GM12878 (cell line): ENCODE results near the gene SLC11A2. TPM values are rescaled to one million over a fixed set of nuclear protein-coding genes. Genes with fewer than 3 reads are reported as not detected.
A peak's percentile ranks its signal among the peaks of the same experiment; 100 is the strongest.

ENCODE experiments used
- BHLHE40 ChIP-seq, 2 experiments: fragments of 450-650 bp in 1 of 2; IDR thresholded peaks; 2 replicates each; pipeline ENCODE4 v1.6.1; 2011 to 2017; ENCODE audit warnings: low read depth in 2 of 2, borderline replicate concordance in 1 of 2, improper control_type of control experiment in 1 of 2, low read length in 1 of 2, mild to moderate bottlenecking in 1 of 2
- EED ChIP-seq: sonication (generic); IDR thresholded peaks from 2 replicates; pipeline ENCODE4 v1.6.1; 2016; ENCODE audit warnings: antibody characterized with exemption, low read depth
- GATAD2B ChIP-seq: fragments of 450-650 bp; conservative IDR thresholded peaks from 2 replicates; pipeline ENCODE4 v1.6.1; 2017; ENCODE audit warnings: low read depth, mild to moderate bottlenecking, moderate library complexity
- PKNOX1 ChIP-seq: fragments of 450-650 bp; IDR thresholded peaks from 2 replicates; pipeline ENCODE4 v1.6.1; 2016; ENCODE audit warnings: mild to moderate bottlenecking
- RB1 ChIP-seq: fragments of 450-650 bp; formaldehyde crosslinking; IDR thresholded peaks from 2 replicates; pipeline ENCODE4 v1.6.1; 2017; ENCODE audit warnings: mild to moderate bottlenecking, borderline replicate concordance
- RCOR1 ChIP-seq: conservative IDR thresholded peaks from 2 replicates; pipeline ENCODE4 v1.6.1; 2012; ENCODE audit warnings: low read depth, low read length, improper control_type of control experiment
- RUNX3 ChIP-seq: IDR thresholded peaks from 2 replicates; pipeline ENCODE4 v1.6.1; 2012; ENCODE audit warnings: low read length, inconsistent platforms
- SREBF1 ChIP-seq: IDR thresholded peaks from 2 replicates; pipeline ENCODE4 v1.6.1; 2012; ENCODE audit warnings: mild to moderate bottlenecking, low read length
- SUZ12 ChIP-seq: fragments of 200-600 bp; sonication (generic); IDR thresholded peaks from one replicate; pipeline ENCODE4 v1.6.1; 2018; ENCODE audit warnings: antibody characterized with exemption, mild to moderate bottlenecking; ENCODE audit not compliant: unreplicated experiment
- TCF12 ChIP-seq: IDR thresholded peaks from 2 replicates; pipeline ENCODE4 v1.6.1; 2011; ENCODE audit warnings: low read depth, mild to moderate bottlenecking, low read length
- YY1 ChIP-seq: IDR thresholded peaks from 2 replicates; pipeline ENCODE4 v1.6.1; 2011; ENCODE audit warnings: low read depth, mild to moderate bottlenecking, low read length
- ZBTB40 ChIP-seq: fragments of 450-650 bp; IDR thresholded peaks from 2 replicates; pipeline ENCODE4 v1.6.1; 2016; ENCODE audit warnings: mild to moderate bottlenecking, moderate library complexity, borderline replicate concordance
- polyA plus RNA-seq, 11 experiments: library from polyadenylated mRNA; depleted of rRNA in 4 of 11; unstranded in 6 of 11; stranded (reverse) in 5 of 11; fragments of >200 nt; fragmentation: Nextera tagmentation in 4 of 11; fragmentation: Illumina TruSeq in 1 of 11; extraction: Ambion mirVana in 4 of 11; extraction: Trizol in 1 of 11; gene quantifications; 1 replicate in 1 of 11; 2 replicates in 10 of 11; pipeline versions ENCODE4 v1.2.1 to v1.2.3, GENCODE V29; 2011 to 2016; ENCODE audit warnings: inconsistent platforms in 2 of 11, missing spikeins in 2 of 11, low read depth in 1 of 11
- total RNA-seq, 4 experiments: library from RNA; depleted of rRNA in 3 of 4; stranded (reverse); fragments of >200 nt in 3 of 4; fragmentation: Illumina TruSeq in 1 of 4; extraction: Trizol in 1 of 4; gene quantifications; 2 replicates each; pipeline versions ENCODE4 v1.2.1 to v1.2.3, GENCODE V29; 2013 to 2021
- TF ChIP-seq, protein P1 (sequence below): fragments of 450-650 bp; IDR thresholded peaks from 2 replicates; pipeline ENCODE4 v1.6.1; 2016; ENCODE audit warnings: mild to moderate bottlenecking
- TF ChIP-seq, protein P2 (sequence below): fragments of 450-650 bp; formaldehyde crosslinking; IDR thresholded peaks from 2 replicates; pipeline ENCODE4 v1.4.0; 2022; ENCODE audit warnings: mild to moderate bottlenecking, moderate library complexity
- TF ChIP-seq, protein P3 (sequence below): fragments of 450-650 bp; IDR thresholded peaks from 2 replicates; pipeline ENCODE4 v1.6.1; 2017; ENCODE audit warnings: low read depth, mild to moderate bottlenecking, moderate library complexity

Gene SLC11A2
- total and polyA plus RNA-seq, 10 of the 15 experiments (the other 5 are each of a cell fraction or from before 2014, with no cell fraction given), result 6.2 to 29.4 (median 15.6) TPM

GRCh38 chr12:51047655-51048540 is 21.7 kb upstream of the SLC11A2 start, which contains the start of gene LETMD1 (continued):
- TF ChIP-seq TCF12 (peak; percentile 43; the same call in 1 of the 2 replicates), SUZ12 (no peak), PKNOX1 (peak; percentile 52; the same call in 1 of the 2 replicates), BHLHE40 (IDR thresholded peaks at IDR 0.05; ENCODE audit: borderline replicate concordance in 1 of 2, low read depth in 2 of 2, low read length in 1 of 2) (peak; percentile 41 to 47; a peak in 1 of 4 replicates), RB1 (peak; percentile 70; the same call in 1 of the 2 replicates), GATAD2B (peak; percentile 79), SREBF1 (no peak), ZBTB40 (peak; percentile 87; the same call in 1 of the 2 replicates), YY1 (peak; percentile 95), RCOR1 (no peak), RUNX3 (0 out of 2 replicates have a peak, but pooled peaks have one; percentile 8), EED (peak; percentile 77)
- TF ChIP-seq, protein P1, sequence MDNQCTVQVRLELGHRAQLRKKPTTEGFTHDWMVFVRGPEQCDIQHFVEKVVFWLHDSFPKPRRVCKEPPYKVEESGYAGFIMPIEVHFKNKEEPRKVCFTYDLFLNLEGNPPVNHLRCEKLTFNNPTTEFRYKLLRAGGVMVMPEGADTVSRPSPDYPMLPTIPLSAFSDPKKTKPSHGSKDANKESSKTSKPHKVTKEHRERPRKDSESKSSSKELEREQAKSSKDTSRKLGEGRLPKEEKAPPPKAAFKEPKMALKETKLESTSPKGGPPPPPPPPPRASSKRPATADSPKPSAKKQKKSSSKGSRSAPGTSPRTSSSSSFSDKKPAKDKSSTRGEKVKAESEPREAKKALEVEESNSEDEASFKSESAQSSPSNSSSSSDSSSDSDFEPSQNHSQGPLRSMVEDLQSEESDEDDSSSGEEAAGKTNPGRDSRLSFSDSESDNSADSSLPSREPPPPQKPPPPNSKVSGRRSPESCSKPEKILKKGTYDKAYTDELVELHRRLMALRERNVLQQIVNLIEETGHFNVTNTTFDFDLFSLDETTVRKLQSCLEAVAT, result peak; percentile 86
- TF ChIP-seq, protein P2, sequence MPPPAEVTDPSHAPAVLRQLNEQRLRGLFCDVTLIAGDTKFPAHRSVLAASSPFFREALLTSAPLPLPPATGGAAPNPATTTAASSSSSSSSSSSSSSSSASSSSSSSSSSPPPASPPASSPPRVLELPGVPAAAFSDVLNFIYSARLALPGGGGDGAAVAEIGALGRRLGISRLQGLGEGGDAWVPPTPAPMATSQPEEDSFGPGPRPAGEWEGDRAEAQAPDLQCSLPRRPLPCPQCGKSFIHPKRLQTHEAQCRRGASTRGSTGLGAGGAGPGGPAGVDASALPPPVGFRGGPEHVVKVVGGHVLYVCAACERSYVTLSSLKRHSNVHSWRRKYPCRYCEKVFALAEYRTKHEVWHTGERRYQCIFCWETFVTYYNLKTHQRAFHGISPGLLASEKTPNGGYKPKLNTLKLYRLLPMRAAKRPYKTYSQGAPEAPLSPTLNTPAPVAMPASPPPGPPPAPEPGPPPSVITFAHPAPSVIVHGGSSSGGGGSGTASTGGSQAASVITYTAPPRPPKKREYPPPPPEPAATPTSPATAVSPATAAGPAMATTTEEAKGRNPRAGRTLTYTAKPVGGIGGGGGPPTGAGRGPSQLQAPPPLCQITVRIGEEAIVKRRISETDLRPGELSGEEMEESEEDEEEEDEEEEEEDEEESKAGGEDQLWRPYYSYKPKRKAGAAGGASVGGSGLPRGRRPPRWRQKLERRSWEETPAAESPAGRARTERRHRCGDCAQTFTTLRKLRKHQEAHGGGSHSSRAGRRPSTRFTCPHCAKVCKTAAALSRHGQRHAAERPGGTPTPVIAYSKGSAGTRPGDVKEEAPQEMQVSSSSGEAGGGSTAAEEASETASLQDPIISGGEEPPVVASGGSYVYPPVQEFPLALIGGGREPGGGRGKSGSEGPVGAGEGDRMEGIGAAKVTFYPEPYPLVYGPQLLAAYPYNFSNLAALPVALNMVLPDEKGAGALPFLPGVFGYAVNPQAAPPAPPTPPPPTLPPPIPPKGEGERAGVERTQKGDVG, result no peak
- TF ChIP-seq, protein P3, sequence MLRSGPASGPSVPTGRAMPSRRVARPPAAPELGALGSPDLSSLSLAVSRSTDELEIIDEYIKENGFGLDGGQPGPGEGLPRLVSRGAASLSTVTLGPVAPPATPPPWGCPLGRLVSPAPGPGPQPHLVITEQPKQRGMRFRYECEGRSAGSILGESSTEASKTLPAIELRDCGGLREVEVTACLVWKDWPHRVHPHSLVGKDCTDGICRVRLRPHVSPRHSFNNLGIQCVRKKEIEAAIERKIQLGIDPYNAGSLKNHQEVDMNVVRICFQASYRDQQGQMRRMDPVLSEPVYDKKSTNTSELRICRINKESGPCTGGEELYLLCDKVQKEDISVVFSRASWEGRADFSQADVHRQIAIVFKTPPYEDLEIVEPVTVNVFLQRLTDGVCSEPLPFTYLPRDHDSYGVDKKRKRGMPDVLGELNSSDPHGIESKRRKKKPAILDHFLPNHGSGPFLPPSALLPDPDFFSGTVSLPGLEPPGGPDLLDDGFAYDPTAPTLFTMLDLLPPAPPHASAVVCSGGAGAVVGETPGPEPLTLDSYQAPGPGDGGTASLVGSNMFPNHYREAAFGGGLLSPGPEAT, result peak; percentile 88
